H1 (cell line): ENCODE results near the gene IFNA13. TPM values are rescaled to one million over a fixed set of nuclear protein-coding genes. Genes with fewer than 3 reads are reported as not detected.

Source experiments
- ASH2L ChIP-seq: fragments of 200-600, 300-600 bp; sonication (generic); IDR thresholded peaks from one replicate; pipeline ENCODE4 v1.7.1; 2017; ENCODE audit warnings: low read length
- BCL11A ChIP-seq, 2 experiments: IDR thresholded peaks; one replicate each; pipeline ENCODE4 v1.6.1; 2011; ENCODE audit warnings: low read depth in 2 of 2, low read length in 2 of 2, mild to moderate bottlenecking in 2 of 2
- CBX5 ChIP-seq: fragments of 300-800, 300-1000 bp; sonication (generic); IDR thresholded peaks from 2 replicates; pipeline ENCODE4 v1.7.1; 2016; ENCODE audit warnings: antibody characterized with exemption, low read length, low read depth
- CTBP2 ChIP-seq: IDR thresholded peaks from 2 replicates; pipeline ENCODE4 v1.7.0; 2011; ENCODE audit warnings: borderline replicate concordance, mild to moderate bottlenecking, moderate library complexity, mixed read lengths, low read length; ENCODE audit not compliant: insufficient read depth, insufficient read length
- JUN ChIP-seq: IDR thresholded peaks from 2 replicates; pipeline ENCODE4 v1.6.1; 2011; ENCODE audit warnings: low read depth, mild to moderate bottlenecking, improper control_type of control experiment, low read length
- POLR2A ChIP-seq, 2 experiments: IDR thresholded peaks; 1 replicate in 1 of 2; 2 replicates in 1 of 2; pipeline ENCODE4 v1.6.1; 2011; ENCODE audit warnings: low read depth in 2 of 2, low read length in 2 of 2, mild to moderate bottlenecking in 2 of 2; ENCODE audit errors: control extremely low read depth in 1 of 2
- POU5F1 ChIP-seq: IDR thresholded peaks from 2 replicates; pipeline ENCODE4 v1.6.1; 2011; ENCODE audit warnings: low read depth, mild to moderate bottlenecking, low read length, moderate library complexity
- TAF1 ChIP-seq: IDR thresholded peaks from 2 replicates; pipeline ENCODE4 v1.6.1; 2011; ENCODE audit warnings: mild to moderate bottlenecking, low read depth, low read length
- polyA plus RNA-seq, 7 experiments: library from polyadenylated mRNA; depleted of rRNA in 3 of 7; stranded (reverse) in 5 of 7; unstranded in 2 of 7; fragments of >200 nt in 5 of 7; fragments of 200-250 nt in 2 of 7; gene quantifications; 1 replicate in 5 of 7; 2 replicates in 1 of 7; 4 replicates in 1 of 7; pipeline versions ENCODE4 v1.2.1 to v1.2.3, GENCODE V29; 2011 to 2013; ENCODE audit warnings: missing spikeins in 2 of 7, mixed read lengths in 2 of 7
- total RNA-seq: library from RNA; stranded (reverse); fragmentation: NEBNext Ultra II Directional; extraction: Animal tissue kit (Norgen Biotek cat#: 25700); gene quantifications from 2 replicates; pipeline ENCODE4 v1.2.1, GENCODE V29; 2021
- TF ChIP-seq, protein P1 (sequence below), 3 experiments: IDR thresholded peaks; 1 replicate in 2 of 3; 2 replicates in 1 of 3; pipeline versions ENCODE4 v1.5.1 to v1.6.1; 2011; ENCODE audit warnings: low read length in 3 of 3, mild to moderate bottlenecking in 3 of 3, inconsistent platforms in 2 of 3, low read depth in 1 of 3, moderate library complexity in 1 of 3; ENCODE audit not compliant: insufficient read depth in 1 of 3; ENCODE audit errors: control extremely low read depth in 1 of 3

IFNA13 gene
- total and polyA plus RNA-seq, 2 of the 8 experiments (the other 6 are each of a cell fraction or from before 2014, with no cell fraction given) = not detected

GRCh38 chr9:21404146-21404545 lies 36.3 kb upstream of the IFNA13 start (continued):
- TF ChIP-seq, protein P1, sequence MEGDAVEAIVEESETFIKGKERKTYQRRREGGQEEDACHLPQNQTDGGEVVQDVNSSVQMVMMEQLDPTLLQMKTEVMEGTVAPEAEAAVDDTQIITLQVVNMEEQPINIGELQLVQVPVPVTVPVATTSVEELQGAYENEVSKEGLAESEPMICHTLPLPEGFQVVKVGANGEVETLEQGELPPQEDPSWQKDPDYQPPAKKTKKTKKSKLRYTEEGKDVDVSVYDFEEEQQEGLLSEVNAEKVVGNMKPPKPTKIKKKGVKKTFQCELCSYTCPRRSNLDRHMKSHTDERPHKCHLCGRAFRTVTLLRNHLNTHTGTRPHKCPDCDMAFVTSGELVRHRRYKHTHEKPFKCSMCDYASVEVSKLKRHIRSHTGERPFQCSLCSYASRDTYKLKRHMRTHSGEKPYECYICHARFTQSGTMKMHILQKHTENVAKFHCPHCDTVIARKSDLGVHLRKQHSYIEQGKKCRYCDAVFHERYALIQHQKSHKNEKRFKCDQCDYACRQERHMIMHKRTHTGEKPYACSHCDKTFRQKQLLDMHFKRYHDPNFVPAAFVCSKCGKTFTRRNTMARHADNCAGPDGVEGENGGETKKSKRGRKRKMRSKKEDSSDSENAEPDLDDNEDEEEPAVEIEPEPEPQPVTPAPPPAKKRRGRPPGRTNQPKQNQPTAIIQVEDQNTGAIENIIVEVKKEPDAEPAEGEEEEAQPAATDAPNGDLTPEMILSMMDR (IDR thresholded peaks at IDR 0.05; ENCODE audit: control extremely low read depth in 1 of 3, insufficient read depth in 1 of 3, low read depth in 1 of 3, low read length in 3 of 3) = no peak
- TF ChIP-seq TAF1 = no peak
- no peak for TF ChIP-seq ASH2L
- no peak for TF ChIP-seq JUN
- TF ChIP-seq BCL11A (IDR thresholded peaks at IDR 0.05; ENCODE audit: low read depth in 2 of 2, low read length in 2 of 2) = no peak
- no peak for TF ChIP-seq POLR2A (IDR thresholded peaks at IDR 0.05; ENCODE audit: control extremely low read depth in 1 of 2, low read depth in 2 of 2, low read length in 2 of 2)
- no peak for TF ChIP-seq POU5F1
- no peak for TF ChIP-seq CTBP2
- TF ChIP-seq CBX5 = no peak
- TF ChIP-seq, all 59 proteins: peak for 0
